GM23338 (cell line): Measurements from ENCODE around the gene PRMT9. TPM values are rescaled to one million over a fixed set of nuclear protein-coding genes. Genes with fewer than 3 reads are reported as not detected.
A peak's percentile ranks its signal among the peaks of the same experiment; 100 is the strongest.

ENCODE experiments used
- ATAC-seq: fragments of 200-7000 bp; cut with Tn5 transposase; 3 replicates; pipeline ENCODE4 v1.9.1; 2020
- DNase-seq: peaks from one replicate; pipeline ENCODE4 v3.0.0-alpha.2; 2015; ENCODE audit warnings: low spot score
- H2AFZ ChIP-seq: fragments of 200-600 bp; sonication (generic); 2 replicates; pipeline ENCODE4 v1.8.0; 2016; ENCODE audit warnings: antibody characterized with exemption, mild to moderate bottlenecking, moderate library complexity
- H3F3A ChIP-seq: fragments of 200-600 bp; sonication (generic); replicated peaks from 2 replicates; pipeline ENCODE4 v1.8.0; 2017; ENCODE audit warnings: antibody characterized with exemption, mixed run types, low read depth
- H3K27ac ChIP-seq: fragments of 200-600 bp; sonication (generic); 2 replicates; pipeline ENCODE4 v1.6.1; 2016; ENCODE audit warnings: low read depth
- H3K27me3 ChIP-seq: fragments of 200-600 bp; sonication (generic); 2 replicates; pipeline ENCODE4 v1.8.0; 2016; ENCODE audit warnings: mild to moderate bottlenecking, mixed run types, moderate library complexity; ENCODE audit not compliant: insufficient read depth
- H3K36me3 ChIP-seq: fragments of 200-600 bp; sonication (generic); 2 replicates; pipeline ENCODE4 v1.8.0; 2016; ENCODE audit warnings: mild to moderate bottlenecking; ENCODE audit not compliant: insufficient read depth
- H3K4me1 ChIP-seq: fragments of 200-600 bp; sonication (generic); 2 replicates; pipeline ENCODE4 v1.8.0; 2016; ENCODE audit warnings: mild to moderate bottlenecking, moderate library complexity; ENCODE audit not compliant: insufficient read depth
- H3K4me2 ChIP-seq: fragments of 200-600 bp; sonication (generic); 2 replicates; pipeline ENCODE4 v1.7.1; 2017; ENCODE audit warnings: mixed run types
- H3K4me3 ChIP-seq: fragments of 200-600 bp; sonication (generic); 2 replicates; pipeline ENCODE4 v1.6.1; 2016; ENCODE audit warnings: mixed run types
- H3K79me2 ChIP-seq: fragments of 200-600 bp; sonication (generic); replicated peaks from 2 replicates; pipeline ENCODE4 v1.8.0; 2017; ENCODE audit warnings: mild to moderate bottlenecking; ENCODE audit not compliant: insufficient read depth
- H3K9me2 ChIP-seq: fragments of 200-600 bp; sonication (generic); 2 replicates; pipeline ENCODE4 v1.8.0; 2017; ENCODE audit not compliant: insufficient read depth
- H4K20me1 ChIP-seq: fragments of 200-600 bp; sonication (generic); replicated peaks from 2 replicates; pipeline ENCODE4 v1.8.0; 2017; ENCODE audit warnings: mild to moderate bottlenecking; ENCODE audit not compliant: insufficient read depth
- H3K27ac Mint-ChIP-seq: 2 replicates; pipeline ENCODE4 v1.8.0; 2020; ENCODE audit warnings: inconsistent platforms, mild to moderate bottlenecking, moderate library complexity, mixed read lengths
- H3K27me3 Mint-ChIP-seq: 3 replicates; pipeline ENCODE4 v1.8.0; 2022; ENCODE audit warnings: low read depth, mild to moderate bottlenecking, moderate library complexity, mixed read lengths, inconsistent platforms; ENCODE audit not compliant: insufficient read depth, poor library complexity
- H3K36me3 Mint-ChIP-seq: 3 replicates; pipeline ENCODE4 v1.8.0; 2021; ENCODE audit warnings: low read depth, mild to moderate bottlenecking, inconsistent platforms, moderate library complexity, mixed read lengths
- H3K4me1 Mint-ChIP-seq: 3 replicates; pipeline ENCODE4 v1.8.0; 2020; ENCODE audit warnings: mild to moderate bottlenecking, inconsistent platforms, mixed read lengths
- H3K4me3 Mint-ChIP-seq: 3 replicates; pipeline ENCODE4 v1.8.0; 2021; ENCODE audit warnings: moderate library complexity, mild to moderate bottlenecking, inconsistent platforms, mixed read lengths
- H3K9me3 Mint-ChIP-seq: 3 replicates; pipeline ENCODE4 v1.8.0; 2020; ENCODE audit warnings: moderate library complexity, mild to moderate bottlenecking, inconsistent platforms, mixed read lengths
- CREB1 ChIP-seq: fragments of 250-450 bp; sonication (Bioruptor Pico); IDR thresholded peaks from 2 replicates; pipeline ENCODE4 v1.5.0; 2020; ENCODE audit warnings: low read depth, mild to moderate bottlenecking, moderate library complexity
- CTCF ChIP-seq, 2 experiments: fragments of 200-600 bp in 1 of 2; sonication (generic) in 1 of 2; conservative IDR thresholded peaks; 2 replicates each; pipeline versions ENCODE4 v1.5.1 to v1.6.1; 2016 to 2017; ENCODE audit warnings: antibody characterized with exemption in 2 of 2, low read depth in 2 of 2, mild to moderate bottlenecking in 2 of 2, moderate library complexity in 1 of 2
- EZH2 ChIP-seq: fragments of 200-600 bp; sonication (generic); IDR thresholded peaks from one replicate; pipeline ENCODE4 v1.8.0; 2017; ENCODE audit warnings: antibody characterized with exemption, mild to moderate bottlenecking, low read depth; ENCODE audit not compliant: unreplicated experiment
- JUNB ChIP-seq: IDR thresholded peaks from one replicate; pipeline ENCODE4 v1.6.1; 2016; ENCODE audit warnings: antibody characterized with exemption; ENCODE audit not compliant: unreplicated experiment
- NANOG ChIP-seq: IDR thresholded peaks from 2 replicates; pipeline ENCODE4 v1.6.1; 2016; ENCODE audit warnings: antibody characterized with exemption, borderline replicate concordance
- POLR2AphosphoS5 ChIP-seq: IDR thresholded peaks from 2 replicates; pipeline ENCODE4 v1.6.1; 2016; ENCODE audit warnings: antibody characterized with exemption, low read depth
- REST ChIP-seq: IDR thresholded peaks from one replicate; pipeline ENCODE4 v1.6.1; 2018; ENCODE audit warnings: antibody characterized with exemption; ENCODE audit not compliant: unreplicated experiment
- ZNF462 ChIP-seq: fragments of 250-450 bp; sonication (Bioruptor Pico); IDR thresholded peaks from 2 replicates; pipeline ENCODE4 v1.5.0; 2020; ENCODE audit warnings: mild to moderate bottlenecking, moderate library complexity
- polyA plus RNA-seq: library from polyadenylated mRNA; unstranded; fragments of >200 nt; fragmentation: Nextera tagmentation; extraction: Ambion mirVana; gene quantifications from 2 replicates; pipeline ENCODE4 v1.2.1, GENCODE V29; 2016
- total RNA-seq: library from RNA; depleted of rRNA; stranded (reverse); fragments of >200 nt; shearing (Covaris generic); gene quantifications from 2 replicates; pipeline ENCODE4 v1.2.3, GENCODE V29; 2014

Gene PRMT9
- total and polyA plus RNA-seq, 2 experiments from 2014 or later: 7.6 to 11.2 TPM

- H3K4me3 Mint-ChIP-seq: no peak overlapping the region
- H3K27me3 ChIP-seq: no peaks in the 10 kb centered on the region
- peaks cover 4% of the 10 kb centered on the region for H3K27me3 Mint-ChIP-seq
- H4K20me1 ChIP-seq: no peaks in the 10 kb centered on the region
- H3K36me3 Mint-ChIP-seq: no peaks in the 10 kb centered on the region
- no peaks in the 10 kb centered on the region for H3K36me3 ChIP-seq
- 0 out of 2 replicates have a peak overlapping the region, but pooled peaks have one; percentile 43 for H2AFZ ChIP-seq
- peaks cover 12% of the 10 kb centered on the region; the same call in 1 of the 2 replicates for H3K4me1 ChIP-seq
- H3F3A ChIP-seq: no peaks in the 10 kb centered on the region
- ATAC-seq: no peak
- H3K79me2 ChIP-seq: no peaks in the 10 kb centered on the region
- peaks cover 8% of the 10 kb centered on the region for H3K4me1 Mint-ChIP-seq
- H3K27ac ChIP-seq: no peak overlapping the region
- peaks cover 5% of the 10 kb centered on the region; the same call in 1 of the 2 replicates for H3K9me2 ChIP-seq
- no peak overlapping the region for H3K4me2 ChIP-seq
- no peak for DNase-seq
- no peak overlapping the region for H3K4me3 ChIP-seq
- H3K27ac Mint-ChIP-seq: no peak overlapping the region
- TF ChIP-seq JUNB (no peak), CTCF (conservative IDR thresholded peaks at IDR 0.05; ENCODE audit: low read depth in 2 of 2) (no peak), CREB1 (CRISPR knock-in tag) (no peak), REST (no peak), POLR2AphosphoS5 (no peak), EZH2 (no peak), ZNF462 (CRISPR knock-in tag) (no peak), NANOG (no peak)
- H3K9me3 Mint-ChIP-seq: no peaks in the 10 kb centered on the region
These were observed 5.1 kb upstream of the PRMT9 start for GRCh38 chr4:147689067-147689466.
